ENCODE measurements around the gene GMDS.

Gene GMDS

DNA sequence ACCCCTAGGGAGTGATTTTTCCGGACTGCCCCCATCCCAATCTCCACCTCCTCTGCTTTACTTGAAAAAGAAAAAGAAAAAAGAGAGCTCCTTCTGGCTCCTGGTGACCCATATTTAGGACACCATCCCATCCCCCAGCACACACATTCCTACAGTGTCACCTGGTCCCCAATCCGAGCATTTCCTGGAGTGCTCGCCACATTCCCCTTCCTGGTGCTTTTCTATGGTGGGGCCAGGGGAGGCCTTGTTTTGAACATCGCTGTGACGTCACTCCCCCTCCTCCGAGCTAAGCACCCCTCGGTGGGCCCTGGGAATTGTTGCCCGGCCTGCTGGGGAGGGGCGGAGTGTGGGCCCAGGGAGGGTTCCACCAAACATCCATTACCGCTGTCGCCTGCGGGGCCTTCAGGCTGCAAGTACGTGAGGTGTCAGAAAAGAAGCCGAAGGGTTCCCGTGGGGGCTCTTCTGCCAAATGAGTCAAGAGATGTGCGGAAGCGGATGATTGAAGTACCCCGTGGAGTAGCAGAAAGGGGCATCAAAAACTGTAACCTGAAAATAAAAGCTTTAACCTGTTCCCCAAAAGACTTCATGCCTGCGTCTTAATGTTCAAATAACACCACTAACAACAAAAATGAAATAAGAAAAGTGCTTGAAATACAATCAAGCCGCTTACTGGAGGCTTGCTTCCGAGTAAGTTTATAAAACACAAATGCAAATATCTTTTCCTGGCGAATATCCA is 638.5 kb downstream of the GMDS start:
- no peak for DNase-seq

DNA sequence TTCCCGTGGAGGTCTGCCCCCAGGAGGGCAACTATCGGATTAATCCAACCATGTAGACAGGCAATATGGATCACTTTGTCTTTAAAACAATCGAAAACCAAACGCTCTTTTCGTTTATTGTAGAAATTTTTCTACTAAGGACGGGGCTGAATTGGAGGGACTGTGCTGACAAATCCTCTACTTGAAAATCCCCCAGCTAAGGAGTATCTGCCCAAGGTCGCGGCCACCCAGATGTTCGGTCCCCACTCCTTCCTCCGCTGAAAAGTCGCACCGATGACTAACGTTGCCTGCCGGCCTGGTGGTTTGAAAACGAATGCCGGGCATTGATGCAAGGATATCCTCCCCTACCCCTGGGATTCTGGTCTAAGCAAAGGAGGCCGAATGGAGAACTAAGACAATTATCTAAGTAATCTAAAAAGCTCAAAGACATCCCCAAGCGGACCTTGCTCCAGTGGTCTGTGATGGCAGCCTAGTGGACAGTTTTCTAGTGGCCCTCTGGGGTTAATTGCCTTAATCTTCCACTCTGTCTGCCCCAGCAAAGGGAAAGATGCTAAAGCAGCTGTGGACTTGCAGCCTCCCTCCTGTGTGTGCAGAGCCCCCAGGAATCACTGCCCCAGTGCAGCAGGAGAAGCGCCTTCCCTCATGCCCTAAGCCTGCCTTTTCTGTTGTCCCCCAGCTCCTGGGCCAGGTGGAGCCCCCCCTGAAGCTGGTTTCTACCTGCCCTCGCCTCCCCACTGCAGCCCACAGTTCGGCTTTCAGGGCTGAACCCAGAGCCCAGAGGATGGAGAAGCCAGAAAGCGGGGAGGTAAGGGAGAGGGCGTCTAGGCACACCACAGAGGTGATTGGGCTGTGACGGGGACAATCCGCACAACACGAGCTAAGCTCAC is 639.3 kb downstream of the GMDS start:
- DNase-seq = no peak

DNA sequence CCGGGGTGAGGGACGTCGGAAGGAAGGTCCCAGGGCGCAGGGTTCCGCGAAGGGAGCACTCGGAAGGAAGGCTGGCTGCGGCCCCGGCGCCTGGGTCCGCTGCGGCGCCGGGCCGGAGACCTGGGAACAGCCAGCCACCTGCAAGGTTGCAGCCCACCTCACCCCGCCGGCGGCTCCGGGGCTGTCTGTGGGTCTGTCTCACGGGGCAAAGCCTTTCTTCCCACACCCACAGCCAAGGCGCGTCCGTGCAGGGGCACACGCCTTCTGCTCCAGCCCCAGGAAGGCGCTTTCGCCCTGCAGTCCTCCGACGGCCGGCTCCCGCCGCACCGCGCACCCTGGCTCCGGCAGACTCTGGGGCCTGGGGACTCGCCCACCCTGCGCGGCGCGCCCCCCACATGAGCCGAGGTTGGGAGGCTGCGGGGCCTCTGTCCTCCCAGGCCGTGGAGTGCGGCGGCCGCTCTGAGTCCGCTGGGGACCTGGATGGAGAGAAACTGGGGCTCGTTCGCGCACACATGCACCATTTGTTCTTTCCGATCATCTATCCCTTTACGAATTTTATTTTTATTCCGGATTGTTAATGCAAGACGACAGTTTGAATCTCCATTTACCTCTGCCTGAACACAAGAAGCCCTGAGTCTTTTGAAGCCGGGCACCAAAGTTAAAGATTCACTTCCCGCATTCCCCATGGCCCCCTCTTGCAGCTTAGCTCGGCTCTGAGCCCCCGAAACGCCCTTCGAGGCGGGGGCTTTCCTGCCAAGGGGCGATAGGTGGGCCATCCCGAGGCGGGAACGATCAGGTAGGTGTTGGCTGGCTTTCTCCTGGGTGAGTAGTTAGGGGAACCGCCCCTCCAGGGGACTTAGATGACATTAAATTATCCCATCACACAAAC is 640.2 kb downstream of the GMDS start:
- DNase-seq = no peak

DNA sequence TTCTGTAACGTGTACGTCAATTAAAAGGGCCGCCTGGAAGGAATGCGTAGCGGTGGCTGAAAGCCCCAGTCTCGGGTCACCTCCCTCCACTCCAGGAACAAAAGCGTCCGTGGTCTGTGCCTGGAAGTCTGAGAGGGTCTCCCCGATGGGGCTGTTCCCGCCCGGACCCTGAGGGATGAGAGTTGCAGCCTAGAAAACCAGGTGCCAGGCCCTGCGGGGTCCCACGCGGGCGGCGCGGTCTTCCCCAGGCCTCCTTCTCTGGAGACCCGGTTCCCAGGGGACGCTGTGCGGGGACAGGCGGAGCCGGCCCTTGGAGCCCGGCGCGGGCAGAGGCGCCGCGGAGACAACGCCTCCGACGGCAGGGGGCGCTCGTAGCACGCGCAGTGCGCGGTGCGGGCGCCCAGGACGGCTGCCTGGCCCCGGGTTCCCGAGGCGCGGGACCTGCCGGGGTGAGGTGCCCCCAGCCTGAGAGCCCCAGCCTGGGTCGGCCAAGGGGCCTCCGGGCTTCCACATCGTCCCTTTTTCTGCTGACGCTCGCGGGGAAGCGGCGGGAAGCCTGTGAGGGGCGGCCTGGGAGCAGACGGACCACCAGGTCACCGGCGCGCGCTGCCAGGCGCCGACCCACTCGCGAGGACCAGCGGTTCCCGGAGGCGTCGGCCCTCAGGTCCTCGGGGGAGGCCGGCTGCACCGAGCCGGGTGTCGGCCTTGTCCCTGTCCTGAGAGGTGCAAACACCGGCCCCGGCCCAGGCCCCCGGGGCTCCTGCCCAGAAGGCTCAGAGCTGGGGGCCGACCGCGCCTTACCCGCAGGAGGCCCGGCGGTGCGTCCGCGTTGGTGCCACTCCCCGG is 641.0 kb downstream of the GMDS start:
- DNase-seq = peak; percentile 50

DNA sequence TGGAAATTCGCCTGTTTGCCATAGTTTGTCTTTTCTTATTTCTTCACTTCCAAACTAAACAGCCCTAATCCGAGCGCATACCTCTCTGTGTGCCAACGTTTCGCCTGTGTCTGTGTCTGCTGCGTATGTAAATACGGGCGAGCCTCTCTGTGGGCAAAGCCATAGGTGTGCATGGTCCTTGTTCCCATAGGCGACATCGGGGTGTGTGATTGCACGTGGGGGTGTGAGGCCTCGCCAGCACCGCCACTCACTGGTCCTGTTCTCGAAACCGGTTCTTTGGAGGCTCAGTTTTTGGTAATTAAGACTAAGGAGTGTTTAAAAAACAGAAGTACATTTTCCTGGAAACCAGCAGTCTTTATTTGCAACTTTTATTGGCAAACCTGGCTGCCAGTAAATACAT is 641.7 kb downstream of the GMDS start:
- no peak for DNase-seq

DNA sequence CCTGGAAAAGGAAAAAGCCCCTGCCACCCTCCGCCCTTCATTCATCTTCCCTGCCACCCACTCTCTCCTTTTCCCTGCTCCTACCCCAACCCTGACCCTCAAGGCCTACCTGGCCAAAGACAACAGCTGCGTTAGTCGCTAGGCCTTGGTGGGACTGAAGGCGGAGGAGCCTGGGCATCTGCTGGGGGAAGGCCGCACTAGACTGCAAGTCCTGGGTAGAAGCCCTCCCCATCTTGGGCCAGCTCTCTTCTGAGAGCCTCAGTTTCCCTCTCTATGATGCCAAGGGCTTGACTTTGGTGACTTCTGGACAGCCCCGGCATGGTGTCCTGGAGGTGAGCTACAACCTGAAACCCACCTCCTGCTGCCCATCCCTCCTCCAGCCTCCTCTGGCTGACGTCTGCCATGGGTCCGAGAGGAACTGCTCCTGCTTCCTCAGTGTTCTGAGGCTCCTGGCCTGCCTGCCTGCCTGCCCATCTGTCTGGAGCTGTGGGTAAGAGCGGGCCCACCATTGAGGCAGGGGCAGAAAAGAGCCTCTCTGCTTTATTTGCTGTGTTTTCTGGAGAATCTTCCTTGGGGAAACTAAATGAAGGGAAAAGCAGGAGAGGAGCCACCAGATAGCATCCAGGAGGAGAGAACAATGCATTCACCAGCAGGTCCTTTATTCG is 643.2 kb downstream of the GMDS start:
- no peak for DNase-seq

DNA sequence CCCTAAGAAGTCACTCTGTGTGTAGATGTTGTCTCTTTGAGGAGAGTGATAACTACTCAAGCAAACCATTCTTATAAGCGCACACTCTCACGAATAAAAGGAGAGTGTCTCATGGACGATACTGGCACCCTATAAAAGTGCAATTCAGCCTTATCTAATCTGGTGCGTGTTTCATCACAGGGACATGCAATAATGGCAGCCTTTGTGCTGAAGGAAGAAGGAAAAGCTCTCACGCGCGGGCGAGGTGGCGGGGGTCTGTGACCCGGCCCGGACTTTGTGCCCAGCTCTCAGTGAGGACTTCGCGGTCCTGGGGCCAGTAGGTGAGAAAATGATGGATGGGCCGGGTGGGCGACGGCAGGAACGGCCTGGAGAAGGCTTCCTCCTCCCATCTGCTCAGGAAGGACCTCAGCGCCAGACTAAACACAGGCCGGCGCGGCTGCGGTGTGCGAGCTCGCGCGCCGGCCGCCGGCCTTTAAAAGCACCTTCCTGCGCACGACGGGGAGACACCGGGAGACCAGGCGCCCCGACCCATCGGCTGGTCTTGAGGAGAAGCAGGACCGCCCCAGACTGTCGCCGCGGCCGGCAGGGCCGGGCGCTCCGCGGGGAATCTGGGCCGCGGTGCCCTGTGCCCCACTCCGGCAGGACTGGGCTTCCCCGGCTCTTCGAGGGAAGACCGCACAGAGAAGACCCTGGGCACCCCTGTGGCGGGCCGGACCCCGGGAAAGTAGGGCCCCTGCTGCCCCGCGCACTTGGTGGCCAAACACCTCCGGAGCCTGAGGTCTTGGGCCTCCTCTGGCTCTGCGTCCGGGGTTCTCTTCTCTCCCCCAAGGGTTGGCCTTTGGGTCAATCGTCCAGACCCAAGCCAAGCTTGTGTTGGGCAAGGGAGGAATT is 644.0 kb downstream of the GMDS start:
- no peak for DNase-seq

DNA sequence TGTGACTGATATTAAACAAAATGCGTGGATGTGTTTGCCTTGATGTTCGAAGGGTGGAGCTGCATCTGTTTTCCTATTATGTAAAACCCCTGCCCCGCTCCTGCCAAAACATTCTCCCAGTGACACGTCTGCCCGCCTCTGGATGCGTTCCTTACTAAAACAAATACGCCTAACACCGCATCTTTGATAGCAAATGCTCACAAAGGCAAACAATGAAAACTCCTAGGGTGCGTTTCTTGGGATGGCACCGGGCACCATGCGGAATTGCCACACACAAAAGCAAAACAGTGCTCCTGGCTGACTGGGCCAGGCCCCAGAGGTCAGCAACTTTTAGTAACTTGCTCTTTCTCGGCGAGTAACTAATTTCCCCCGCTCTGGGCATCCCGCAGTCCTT is 644.6 kb downstream of the GMDS start:
- no peak for DNase-seq

DNA sequence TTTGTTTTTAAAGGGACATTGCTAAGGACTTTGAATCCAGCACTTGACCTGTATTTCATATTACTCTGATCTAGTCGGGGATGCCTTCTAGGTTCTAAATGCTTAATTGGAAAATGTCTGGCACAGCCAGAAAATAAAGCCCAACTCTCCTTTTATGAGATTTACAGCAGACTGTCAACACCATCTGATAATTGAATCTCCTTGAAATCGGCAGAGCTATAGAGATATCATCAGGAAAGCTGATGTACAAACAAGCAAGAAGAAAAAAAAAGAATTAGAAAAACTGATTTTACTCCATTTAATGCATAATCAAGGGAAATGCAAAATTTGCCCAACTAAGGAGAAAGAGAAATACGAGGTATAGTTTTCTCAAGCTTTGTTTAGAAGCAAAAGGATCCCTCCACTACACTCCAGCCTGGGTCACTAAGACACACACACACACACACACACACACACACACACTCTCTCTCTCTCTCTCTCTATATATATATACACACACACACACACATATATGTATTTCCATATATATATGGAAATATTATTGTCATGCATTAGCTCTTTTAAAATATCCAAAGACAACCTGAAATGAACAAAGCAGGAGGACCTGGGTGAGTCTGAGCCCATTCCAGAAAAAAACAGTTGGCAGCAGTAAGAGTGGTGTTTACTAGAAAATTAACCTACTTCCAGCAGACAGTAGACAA is 645.2 kb downstream of the GMDS start:
- no peak for DNase-seq

DNA sequence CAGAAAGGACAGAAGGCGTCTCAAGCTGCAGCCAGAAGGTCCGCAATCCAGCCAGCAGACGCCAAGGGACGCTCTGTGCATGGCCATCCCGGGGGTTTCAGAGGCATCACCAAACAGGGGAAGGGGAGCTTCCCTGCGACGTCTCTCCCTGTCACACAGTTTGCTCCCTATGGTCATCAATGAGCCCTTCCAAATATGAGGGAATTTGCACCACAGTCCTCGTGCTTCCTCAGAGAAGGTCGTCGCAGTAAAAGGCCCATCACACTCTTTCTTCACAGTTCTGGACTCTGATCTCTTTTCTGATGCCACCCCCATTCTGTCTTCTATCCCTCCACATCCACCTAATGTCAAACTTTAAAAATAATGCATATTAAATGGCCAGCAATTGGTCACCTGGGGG is 645.9 kb downstream of the GMDS start:
- no peak for DNase-seq

DNA sequence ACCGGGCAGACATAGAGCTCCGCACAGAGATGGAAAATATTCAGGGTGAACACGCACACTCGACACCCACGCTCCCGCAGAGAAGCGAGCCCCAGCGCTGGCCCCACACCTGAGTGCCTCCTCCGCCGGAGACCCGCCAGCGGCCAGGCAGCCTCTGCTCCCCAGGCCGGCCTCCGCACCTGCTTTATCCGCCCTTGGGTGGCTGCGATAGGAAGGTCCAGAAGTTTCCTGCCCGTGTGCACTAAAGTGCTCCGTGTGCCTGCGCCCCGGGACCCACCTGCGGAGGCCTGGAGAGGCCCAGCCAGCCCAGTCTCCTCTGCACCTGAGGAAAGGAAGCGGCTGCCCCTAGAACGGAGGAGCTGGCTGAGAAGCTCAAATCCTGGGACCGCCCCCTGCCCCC is 646.5 kb downstream of the GMDS start:
- DNase-seq = no peak

DNA sequence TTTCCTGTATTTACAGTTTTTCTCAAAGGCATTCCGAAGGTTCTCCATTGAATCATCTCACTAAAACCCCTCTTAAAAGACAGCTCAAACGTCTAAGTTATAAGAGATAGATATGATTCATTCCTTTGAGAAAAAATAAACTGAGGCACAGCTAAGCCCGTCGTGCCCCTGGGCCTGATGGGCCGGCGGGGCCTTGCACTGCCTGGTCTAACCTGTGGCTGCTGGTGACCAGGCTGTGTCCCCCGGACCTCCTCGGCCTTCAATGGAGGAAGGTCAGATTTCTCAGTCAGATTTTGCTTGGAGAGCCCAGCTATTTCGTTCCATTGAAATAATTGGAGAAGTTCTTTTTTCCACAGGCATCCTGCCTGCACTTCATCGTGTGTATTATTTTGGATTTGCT is 647.0 kb downstream of the GMDS start:
- no peak for DNase-seq

DNA sequence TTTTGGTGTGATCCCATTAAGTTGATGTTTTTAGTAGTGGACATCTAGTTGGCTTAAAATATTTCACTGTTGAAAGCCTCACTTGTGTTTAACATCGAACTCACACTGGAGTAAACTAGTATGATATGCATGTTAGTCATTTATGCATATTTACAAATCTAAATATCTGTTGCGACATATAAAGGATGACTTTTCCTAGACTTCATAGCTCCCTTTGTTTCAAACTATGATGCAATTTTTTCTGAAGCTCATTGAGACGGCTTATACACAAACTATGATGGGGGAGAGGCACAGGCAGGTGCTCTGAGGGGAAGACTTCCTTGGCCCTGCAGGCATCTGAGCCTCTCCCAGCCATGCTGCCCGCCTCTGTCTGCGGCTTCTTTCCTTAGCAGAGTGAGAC is 647.5 kb downstream of the GMDS start:
- DNase-seq = no peak

DNA sequence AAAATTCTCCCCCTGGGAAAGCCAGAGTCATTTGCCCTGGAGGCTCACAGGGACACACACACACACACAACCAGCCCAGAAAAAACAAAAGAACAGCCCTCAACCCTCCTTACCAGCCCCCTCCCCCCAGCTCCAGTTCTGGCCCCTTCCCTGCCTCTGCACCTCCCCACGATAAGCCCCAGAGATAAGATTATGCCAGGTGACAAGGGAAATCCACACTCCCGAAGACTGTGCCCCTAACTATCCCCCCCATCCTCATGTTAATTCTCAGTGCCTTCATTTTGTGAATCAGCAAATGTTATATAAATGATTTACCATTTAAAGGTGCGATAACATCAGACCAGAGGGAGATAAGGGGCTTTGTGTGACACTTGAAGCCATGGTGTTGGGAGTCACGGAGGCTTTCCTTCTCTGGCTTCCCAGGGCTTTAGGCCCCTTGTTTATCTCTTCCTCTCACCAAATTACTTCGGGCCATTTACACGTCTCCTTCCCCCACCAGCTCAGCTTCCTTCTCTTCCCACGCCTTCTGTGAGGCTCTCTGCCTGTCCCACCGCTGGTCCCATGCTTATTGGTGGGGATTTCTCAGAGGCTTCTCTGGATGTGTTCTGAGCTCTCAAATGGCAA is 648.2 kb downstream of the GMDS start:
- DNase-seq = no peak

DNA sequence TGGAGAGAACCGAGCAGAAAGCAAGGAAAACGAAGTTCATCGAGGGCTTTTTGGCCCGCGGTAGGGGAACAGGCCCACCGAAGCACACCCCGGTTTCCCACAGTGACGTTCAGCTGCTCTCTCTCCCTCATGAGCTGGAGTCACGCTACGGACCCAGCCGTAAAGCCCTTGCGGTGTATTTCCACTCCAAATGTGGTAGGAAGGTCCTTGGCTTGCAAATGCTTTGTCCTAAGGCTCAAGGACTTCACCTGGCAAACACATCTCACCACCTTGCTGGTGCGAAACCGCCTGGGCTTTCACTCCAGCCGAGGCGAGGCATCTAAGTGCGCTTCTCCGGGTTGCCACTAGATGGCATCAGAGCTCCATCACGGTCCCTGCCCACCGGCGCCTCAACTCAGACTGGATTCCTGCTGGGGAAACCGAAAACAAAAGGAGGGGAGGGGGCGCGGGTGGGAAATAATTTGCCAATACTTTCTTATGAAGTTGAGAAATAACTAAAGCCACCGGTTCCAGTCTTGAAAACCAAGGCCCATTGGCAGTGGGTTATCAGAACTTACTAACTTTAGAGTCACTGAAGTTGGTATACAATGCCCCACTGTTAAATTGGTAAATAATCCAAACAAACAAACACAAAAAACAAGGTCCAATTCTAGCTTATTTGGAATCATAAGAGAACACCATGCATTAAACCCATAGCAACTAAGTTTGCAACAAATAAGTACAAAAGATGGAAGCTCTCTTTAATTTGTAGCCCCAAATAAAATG is 649.1 kb downstream of the GMDS start:
- peak; percentile 45 for DNase-seq

DNA sequence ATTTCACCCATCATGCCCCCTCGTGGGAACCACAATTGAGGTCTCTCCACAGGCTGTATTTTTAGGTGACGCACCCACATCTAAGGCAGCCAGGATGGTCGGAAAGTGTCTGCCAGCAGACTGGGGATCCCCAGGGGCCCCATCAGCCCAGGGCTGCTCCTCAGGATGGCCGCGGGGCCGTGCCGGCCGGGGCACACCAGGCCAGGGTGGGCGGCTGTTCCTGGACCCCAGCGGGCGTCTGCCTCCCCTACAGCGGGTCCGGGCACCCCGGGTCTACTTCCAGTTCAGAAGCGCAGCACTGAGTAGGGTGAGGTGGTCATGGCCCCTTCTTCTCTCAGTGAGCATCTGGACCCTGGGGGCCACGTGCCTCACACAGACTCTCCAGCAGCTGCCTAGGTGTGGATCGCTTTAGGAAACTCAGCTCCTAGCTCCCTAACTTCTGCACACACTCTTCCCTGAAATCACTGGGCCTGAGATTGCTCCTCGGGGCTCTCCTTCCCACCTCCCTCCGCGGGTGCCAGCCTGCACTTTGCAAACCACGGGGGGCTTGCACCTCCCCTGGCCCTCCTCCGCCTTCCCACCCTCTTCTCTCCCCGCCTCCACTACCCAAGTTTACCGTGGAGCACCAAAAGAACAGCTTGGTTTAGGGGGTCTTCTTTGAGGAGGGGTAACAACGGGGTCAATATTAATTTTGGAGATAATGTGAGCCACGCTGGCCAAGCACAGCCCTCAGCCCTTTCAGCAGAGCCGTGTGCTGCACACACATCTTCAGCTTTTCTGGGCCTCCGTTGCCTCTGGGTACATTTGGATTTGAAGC is 649.9 kb downstream of the GMDS start:
- DNase-seq = no peak

DNA sequence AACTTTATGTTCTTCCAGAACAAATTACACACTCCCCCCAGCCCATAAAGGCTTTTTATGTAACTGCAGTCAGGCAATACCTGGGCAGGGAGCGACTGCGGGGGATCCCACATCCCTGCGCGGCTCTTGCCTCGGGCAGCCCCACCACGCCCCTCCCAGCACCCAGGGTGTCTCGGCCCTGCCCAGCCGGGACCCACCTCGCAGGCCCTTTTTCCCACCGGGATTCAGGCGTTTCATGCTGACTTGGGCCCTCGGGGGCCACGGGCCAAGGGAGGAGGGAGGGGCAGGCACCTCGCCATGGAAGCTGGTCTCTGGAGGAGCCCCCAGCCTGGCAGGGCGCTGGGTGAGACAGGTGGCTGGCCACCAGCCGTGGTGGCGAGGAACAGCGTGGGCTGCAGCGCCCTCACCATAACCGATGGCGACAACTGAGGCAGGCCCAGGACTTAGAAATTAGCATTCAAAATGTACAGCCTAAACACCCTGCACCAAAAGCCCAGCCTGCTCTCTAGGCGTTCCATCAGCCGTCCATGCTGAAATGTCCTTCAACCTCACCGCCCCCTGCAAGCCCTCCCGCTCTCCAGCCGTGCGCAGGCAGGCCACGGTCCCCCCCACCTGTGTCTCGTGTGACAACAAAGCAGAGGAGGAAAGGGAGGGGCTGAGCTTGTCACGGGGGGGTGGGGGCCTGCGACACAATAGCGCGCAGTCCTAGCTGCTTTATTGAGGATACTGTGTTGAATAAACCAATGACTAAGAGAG is 650.8 kb downstream of the GMDS start:
- no peak for DNase-seq
